K562 (cell line): ENCODE data around the gene GSTM1. TPM values are rescaled to one million over a fixed set of nuclear protein-coding genes. Genes with fewer than 3 reads are reported as not detected.

ENCODE experiments used
- ATAC-seq: fragments of 200-7000 bp; cut with Tn5 transposase; 3 replicates; pipeline ENCODE4 v1.9.1; 2020; ENCODE audit warnings: moderate library complexity
- BruUV-seq: library from RNA; stranded (reverse); fragments of 400-500 nt; replicated peaks from 2 replicates; lab custom pipeline; 2021; lab: Mats Ljungman, UMichigan
- CTCF ChIA-PET: fragments of 300-600 bp; formaldehyde crosslinking; extraction: SDS; loops from one replicate; lab custom pipeline; 2021; ENCODE audit warnings: low intra/inter-chr PET ratio; lab: Yijun Ruan, JAX
- POLR2A ChIA-PET: fragments of 300-600, 350-650 bp; sonication (Branson Sonifier 250); formaldehyde crosslinking; extraction: SDS; loops from one replicate; lab custom pipeline; 2021; ENCODE audit warnings: antibody characterized with exemption, inconsistent platforms; lab: Yijun Ruan, JAX
- DNase-seq, 4 experiments: peaks; one replicate each; pipeline versions ENCODE4 v3.0.0 to v3.0.0-alpha.2; 2011 to 2018; ENCODE audit warnings: low spot score in 3 of 4, mixed read lengths in 3 of 4; ENCODE audit errors: extremely low read depth in 1 of 4
- FAIRE-seq: peaks from 2 replicates; lab custom pipeline; 2011; peaks lifted over from hg19 to GRCh38; lab: Jason Lieb, UNC
- H2AFZ ChIP-seq: 2 replicates; pipeline ENCODE4 v1.6.0; 2011; ENCODE audit warnings: low read depth, low read length, control low read depth, inconsistent platforms
- H3K27ac ChIP-seq: fragments of 200-600 bp; 3 replicates; pipeline ENCODE4 v1.8.0; 2011; ENCODE audit warnings: low read depth, mild to moderate bottlenecking, control low read depth, inconsistent platforms, low read length, moderate library complexity, mixed read lengths; ENCODE audit errors: extremely low read depth
- H3K27me3 ChIP-seq, 2 experiments: fragments of 300-600 bp in 1 of 2; 2 replicates in 1 of 2; 3 replicates in 1 of 2; pipeline versions ENCODE4 v1.6.0 to v1.8.0; 2011; ENCODE audit warnings: inconsistent platforms in 2 of 2, low read length in 2 of 2, mild to moderate bottlenecking in 1 of 2, mixed read lengths in 1 of 2, moderate library complexity in 1 of 2; ENCODE audit not compliant: control insufficient read depth in 2 of 2, insufficient read depth in 2 of 2
- H3K36me3 ChIP-seq: fragments of 300-600 bp; 3 replicates; pipeline ENCODE4 v1.8.0; 2011; ENCODE audit warnings: mild to moderate bottlenecking, low read length, inconsistent platforms; ENCODE audit not compliant: control insufficient read depth, insufficient read depth
- H3K4me1 ChIP-seq, 2 experiments: fragments of 200-600 bp in 1 of 2; replicated peaks in 1 of 2; 2 replicates in 1 of 2; 3 replicates in 1 of 2; pipeline versions ENCODE4 v1.5.1 to v1.8.0; 2011; ENCODE audit warnings: inconsistent platforms in 2 of 2, low read length in 2 of 2, mild to moderate bottlenecking in 1 of 2, mixed read lengths in 1 of 2, moderate library complexity in 1 of 2; ENCODE audit not compliant: control insufficient read depth in 2 of 2, insufficient read depth in 2 of 2
- H3K4me2 ChIP-seq: 2 replicates; pipeline ENCODE4 v1.6.1; 2011; ENCODE audit warnings: low read length, control low read depth, inconsistent platforms, mixed read lengths; ENCODE audit not compliant: insufficient read depth
- H3K4me3 ChIP-seq: fragments of 200-600 bp; sonication (generic), shearing (Covaris generic); 2 replicates; pipeline ENCODE4 v1.5.1; 2016; ENCODE audit warnings: control low read depth, inconsistent platforms
- H3K79me2 ChIP-seq: fragments of 200-600 bp; 3 replicates; pipeline ENCODE4 v1.8.0; 2011; ENCODE audit warnings: low read length, inconsistent platforms; ENCODE audit not compliant: control insufficient read depth, insufficient read depth
- H3K9ac ChIP-seq, 2 experiments: 2 replicates each; pipeline versions ENCODE4 v1.6.0 to v1.6.1; 2011; ENCODE audit warnings: low read depth in 2 of 2, low read length in 2 of 2, control low read depth in 1 of 2, inconsistent platforms in 1 of 2, mild to moderate bottlenecking in 1 of 2, mixed read lengths in 1 of 2; ENCODE audit not compliant: insufficient read depth in 1 of 2
- H3K9me1 ChIP-seq: one replicate; pipeline ENCODE4 v1.6.0; 2011; ENCODE audit warnings: inconsistent platforms, mild to moderate bottlenecking, low read length, moderate library complexity; ENCODE audit not compliant: control insufficient read depth, insufficient read depth
- H3K9me3 ChIP-seq: replicated peaks from 2 replicates; pipeline ENCODE4 v1.5.1; 2011; ENCODE audit warnings: low read depth, low read length, inconsistent platforms; ENCODE audit not compliant: control insufficient read depth, insufficient read depth
- H4K20me1 ChIP-seq: replicated peaks from 2 replicates; pipeline ENCODE4 v1.6.1; 2011; ENCODE audit warnings: low read length, inconsistent platforms, mixed read lengths; ENCODE audit not compliant: control insufficient read depth, insufficient read depth
- HNRNPLL ChIP-seq: fragments of 200-400 bp; formaldehyde crosslinking; IDR thresholded peaks from 2 replicates; pipeline ENCODE4 v1.6.1; 2017; ENCODE audit warnings: low read length, low read depth, mild to moderate bottlenecking; ENCODE audit not compliant: poor library complexity, severe bottlenecking
- TBL1XR1 ChIP-seq, 2 experiments: IDR thresholded peaks; 2 replicates each; pipeline ENCODE4 v1.6.1; 2012; ENCODE audit warnings: improper control_type of control experiment in 2 of 2, low read length in 2 of 2, mild to moderate bottlenecking in 1 of 2
- TBP ChIP-seq: optimal IDR thresholded peaks from 2 replicates; pipeline ENCODE3; 2011; ENCODE audit warnings: low read depth, low read length, improper control_type of control experiment
- TCF3 ChIP-seq: sonication (generic); formaldehyde crosslinking; IDR thresholded peaks from 2 replicates; pipeline ENCODE4 v1.4.0; 2020; ENCODE audit warnings: mild to moderate bottlenecking, missing genetic modification reagents
- TEAD4 ChIP-seq, 2 experiments: sonication (generic) in 1 of 2; formaldehyde crosslinking in 1 of 2; IDR thresholded peaks; 2 replicates each; pipeline versions ENCODE4 v1.6.1 to v1.8.0; 2012 to 2022; ENCODE audit warnings: borderline replicate concordance in 1 of 2, inconsistent platforms in 1 of 2, low read length in 1 of 2, mild to moderate bottlenecking in 1 of 2, missing genetic modification reagents in 1 of 2
- ZBTB8A ChIP-seq: fragments of 450-650 bp; IDR thresholded peaks from 2 replicates; pipeline ENCODE4 v1.6.1; 2018; ENCODE audit warnings: mild to moderate bottlenecking, moderate library complexity; ENCODE audit not compliant: partially characterized antibody
- ZNF408 ChIP-seq: fragments of 250-450 bp; sonication (Bioruptor Pico); IDR thresholded peaks from 2 replicates; pipeline ENCODE4 v1.4.0; 2020; ENCODE audit warnings: low read depth, mild to moderate bottlenecking, moderate library complexity
- ZNF445 ChIP-seq: fragments of 250-450 bp; sonication (Bioruptor Pico); IDR thresholded peaks from 2 replicates; pipeline ENCODE4 v1.4.0; 2020; ENCODE audit warnings: low read depth, mild to moderate bottlenecking, moderate library complexity
- ZSCAN29 ChIP-seq: fragments of 450-650 bp; IDR thresholded peaks from 2 replicates; pipeline ENCODE4 v1.6.1; 2017
- whole genome bisulfite sequencing: fragments of 100-300 bp; shearing (Covaris generic); methylation state at CpG from one replicate; pipeline ENCODE4 v1.1.6; 2016; ENCODE audit warnings: low coverage, mixed read lengths; ENCODE audit not compliant: insufficient coverage; ENCODE audit errors: missing lambda C conversion rate; 5-methylcytosine and 5-hydroxymethylcytosine counted together
- in situ Hi-C: fragments of 300-500 bp; cut with MboI; formaldehyde crosslinking; loops from 4 replicates; pipeline ENCODE4 v1.15.0; 2018; ENCODE audit warnings: inconsistent platforms, mixed read lengths
- intact Hi-C: fragments of 100-400 bp; cut with micrococcal nuclease; formaldehyde crosslinking; loops from 2 replicates; pipeline ENCODE4 v1.14.2; 2022
- polyA plus RNA-seq, 8 experiments: library from polyadenylated mRNA; depleted of rRNA in 4 of 8; stranded (reverse) in 5 of 8; unstranded in 3 of 8; fragments of >200 nt; fragmentation: Nextera tagmentation in 2 of 8; fragmentation: Illumina TruSeq in 1 of 8; extraction: Ambion mirVana in 2 of 8; extraction: Trizol in 1 of 8; gene quantifications; 2 replicates each; pipeline versions ENCODE4 v1.2.1 to v1.2.3, GENCODE V29; 2011 to 2014; ENCODE audit warnings: inconsistent platforms in 1 of 8, missing spikeins in 1 of 8
- total RNA-seq, 7 experiments: library from RNA; depleted of rRNA in 6 of 7; stranded (reverse); fragments of >200 nt in 6 of 7; fragmentation: Illumina TruSeq in 2 of 7; extraction: Trizol in 2 of 7; gene quantifications; 2 replicates each; pipeline versions ENCODE4 v1.2.1 to v1.2.3, GENCODE V29; 2011 to 2021; ENCODE audit warnings: low replicate concordance in 1 of 7
- TF ChIP-seq, protein P1 (sequence below): sonication (generic); formaldehyde crosslinking; IDR thresholded peaks from 2 replicates; pipeline ENCODE4 v1.8.1; 2022; ENCODE audit warnings: missing genetic modification reagents
- TF ChIP-seq, protein P2 (sequence below): fragments of 450-650 bp; IDR thresholded peaks from 2 replicates; pipeline ENCODE4 v1.6.1; 2018; ENCODE audit not compliant: partially characterized antibody
- TF ChIP-seq, protein P3 (sequence below): fragments of 450-650 bp; IDR thresholded peaks from 2 replicates; pipeline ENCODE4 v1.6.1; 2016; ENCODE audit warnings: low read depth, mild to moderate bottlenecking, moderate library complexity

GSTM1 gene
- total and polyA plus RNA-seq, 9 of the 15 experiments (the other 6 are each of a cell fraction or from before 2014, with no cell fraction given) = not detected

DNA sequence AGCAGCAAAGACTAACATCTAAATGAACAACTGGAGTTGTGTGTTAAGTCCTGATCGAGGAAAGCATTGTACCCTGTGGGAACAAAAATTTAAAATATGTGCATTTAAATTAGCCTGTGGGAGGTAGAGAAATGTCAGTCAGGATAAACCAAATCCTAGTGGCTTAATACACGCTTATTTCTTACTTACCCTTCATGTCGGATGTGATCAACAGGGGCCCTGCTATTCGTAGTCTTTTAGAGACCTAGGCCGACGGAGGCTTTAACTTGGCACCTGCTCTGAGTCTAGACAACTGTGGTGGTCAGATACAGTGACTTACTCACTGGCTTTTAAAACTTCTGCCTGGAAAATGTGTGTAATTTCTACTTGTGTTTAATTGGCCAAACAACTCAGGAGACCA is 43.0 kb downstream of the GSTM1 start:
- Histone ChIP-seq H2AFZ (no peak overlapping the region), H3K4me1 (peaks cover 0 to 4% of the 10 kb centered on the region in 2 experiments; a peak in 3 of 5 replicates), H3K4me3 (no peak overlapping the region), H3K9me1 (no peaks in the 10 kb centered on the region), H3K79me2 (no peaks in the 10 kb centered on the region), H3K9ac (no peak overlapping the region), H3K27me3 (peaks cover 0 to 12% of the 10 kb centered on the region in 2 experiments; a peak in 2 of 5 replicates), H3K9me3 (peaks cover 11% of the 10 kb centered on the region), H3K27ac (no peak overlapping the region), H3K4me2 (no peak overlapping the region), H4K20me1 (no peaks in the 10 kb centered on the region), H3K36me3 (no peaks in the 10 kb centered on the region)
- intact Hi-C loops = no loop called here
- ChIA-PET POLR2A (no interaction called here), CTCF (no interaction called here)
- FAIRE-seq = no peak
- no peak for DNase-seq
- in situ Hi-C loops = no loop called here
- BruUV-seq = no TSS peak
- 8% methylated on average over 6 of the region's 6 CpGs for WGBS
- no peak for ATAC-seq
- TF ChIP-seq, protein P1, sequence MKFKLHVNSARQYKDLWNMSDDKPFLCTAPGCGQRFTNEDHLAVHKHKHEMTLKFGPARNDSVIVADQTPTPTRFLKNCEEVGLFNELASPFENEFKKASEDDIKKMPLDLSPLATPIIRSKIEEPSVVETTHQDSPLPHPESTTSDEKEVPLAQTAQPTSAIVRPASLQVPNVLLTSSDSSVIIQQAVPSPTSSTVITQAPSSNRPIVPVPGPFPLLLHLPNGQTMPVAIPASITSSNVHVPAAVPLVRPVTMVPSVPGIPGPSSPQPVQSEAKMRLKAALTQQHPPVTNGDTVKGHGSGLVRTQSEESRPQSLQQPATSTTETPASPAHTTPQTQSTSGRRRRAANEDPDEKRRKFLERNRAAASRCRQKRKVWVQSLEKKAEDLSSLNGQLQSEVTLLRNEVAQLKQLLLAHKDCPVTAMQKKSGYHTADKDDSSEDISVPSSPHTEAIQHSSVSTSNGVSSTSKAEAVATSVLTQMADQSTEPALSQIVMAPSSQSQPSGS (CRISPR knock-in tag) = no peak
- TF ChIP-seq ZSCAN29 (no peak), HNRNPLL (no peak), TBL1XR1 (IDR thresholded peaks at IDR 0.05; ENCODE audit: low read length in 2 of 2) (no peak), ZBTB8A (no peak), TBP (no peak), TCF3 (CRISPR knock-in tag) (no peak), ZNF445 (CRISPR knock-in tag) (no peak), ZNF408 (CRISPR knock-in tag) (no peak), TEAD4 (IDR thresholded peaks at IDR 0.05; ENCODE audit: low read length) (no peak), TEAD4 (CRISPR knock-in tag; IDR thresholded peaks at IDR 0.05; ENCODE audit: borderline replicate concordance) (no peak)
- TF ChIP-seq, protein P2, sequence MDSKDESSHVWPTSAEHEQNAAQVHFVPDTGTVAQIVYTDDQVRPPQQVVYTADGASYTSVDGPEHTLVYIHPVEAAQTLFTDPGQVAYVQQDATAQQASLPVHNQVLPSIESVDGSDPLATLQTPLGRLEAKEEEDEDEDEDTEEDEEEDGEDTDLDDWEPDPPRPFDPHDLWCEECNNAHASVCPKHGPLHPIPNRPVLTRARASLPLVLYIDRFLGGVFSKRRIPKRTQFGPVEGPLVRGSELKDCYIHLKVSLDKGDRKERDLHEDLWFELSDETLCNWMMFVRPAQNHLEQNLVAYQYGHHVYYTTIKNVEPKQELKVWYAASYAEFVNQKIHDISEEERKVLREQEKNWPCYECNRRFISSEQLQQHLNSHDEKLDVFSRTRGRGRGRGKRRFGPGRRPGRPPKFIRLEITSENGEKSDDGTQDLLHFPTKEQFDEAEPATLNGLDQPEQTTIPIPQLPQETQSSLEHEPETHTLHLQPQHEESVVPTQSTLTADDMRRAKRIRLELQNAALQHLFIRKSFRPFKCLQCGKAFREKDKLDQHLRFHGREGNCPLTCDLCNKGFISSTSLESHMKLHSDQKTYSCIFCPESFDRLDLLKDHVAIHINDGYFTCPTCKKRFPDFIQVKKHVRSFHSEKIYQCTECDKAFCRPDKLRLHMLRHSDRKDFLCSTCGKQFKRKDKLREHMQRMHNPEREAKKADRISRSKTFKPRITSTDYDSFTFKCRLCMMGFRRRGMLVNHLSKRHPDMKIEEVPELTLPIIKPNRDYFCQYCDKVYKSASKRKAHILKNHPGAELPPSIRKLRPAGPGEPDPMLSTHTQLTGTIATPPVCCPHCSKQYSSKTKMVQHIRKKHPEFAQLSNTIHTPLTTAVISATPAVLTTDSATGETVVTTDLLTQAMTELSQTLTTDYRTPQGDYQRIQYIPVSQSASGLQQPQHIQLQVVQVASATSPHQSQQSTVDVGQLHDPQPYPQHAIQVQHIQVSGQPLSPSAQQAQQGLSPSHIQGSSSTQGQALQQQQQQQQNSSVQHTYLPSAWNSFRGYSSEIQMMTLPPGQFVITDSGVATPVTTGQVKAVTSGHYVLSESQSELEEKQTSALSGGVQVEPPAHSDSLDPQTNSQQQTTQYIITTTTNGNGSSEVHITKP = no peak
- TF ChIP-seq, protein P3, sequence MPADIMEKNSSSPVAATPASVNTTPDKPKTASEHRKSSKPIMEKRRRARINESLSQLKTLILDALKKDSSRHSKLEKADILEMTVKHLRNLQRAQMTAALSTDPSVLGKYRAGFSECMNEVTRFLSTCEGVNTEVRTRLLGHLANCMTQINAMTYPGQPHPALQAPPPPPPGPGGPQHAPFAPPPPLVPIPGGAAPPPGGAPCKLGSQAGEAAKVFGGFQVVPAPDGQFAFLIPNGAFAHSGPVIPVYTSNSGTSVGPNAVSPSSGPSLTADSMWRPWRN = no peak
